ENCODE measurements around the gene ETV4. TPM values are rescaled to one million over a fixed set of nuclear protein-coding genes. Genes with fewer than 3 reads are reported as not detected.
A peak's percentile ranks its signal among the peaks of the same experiment; 100 is the strongest.

Gene ETV4
- total and polyA plus RNA-seq, 2 of the 13 experiments (the other 11 are each of a cell fraction or from before 2014, with no cell fraction given), result 128 to 330 TPM

DNA sequence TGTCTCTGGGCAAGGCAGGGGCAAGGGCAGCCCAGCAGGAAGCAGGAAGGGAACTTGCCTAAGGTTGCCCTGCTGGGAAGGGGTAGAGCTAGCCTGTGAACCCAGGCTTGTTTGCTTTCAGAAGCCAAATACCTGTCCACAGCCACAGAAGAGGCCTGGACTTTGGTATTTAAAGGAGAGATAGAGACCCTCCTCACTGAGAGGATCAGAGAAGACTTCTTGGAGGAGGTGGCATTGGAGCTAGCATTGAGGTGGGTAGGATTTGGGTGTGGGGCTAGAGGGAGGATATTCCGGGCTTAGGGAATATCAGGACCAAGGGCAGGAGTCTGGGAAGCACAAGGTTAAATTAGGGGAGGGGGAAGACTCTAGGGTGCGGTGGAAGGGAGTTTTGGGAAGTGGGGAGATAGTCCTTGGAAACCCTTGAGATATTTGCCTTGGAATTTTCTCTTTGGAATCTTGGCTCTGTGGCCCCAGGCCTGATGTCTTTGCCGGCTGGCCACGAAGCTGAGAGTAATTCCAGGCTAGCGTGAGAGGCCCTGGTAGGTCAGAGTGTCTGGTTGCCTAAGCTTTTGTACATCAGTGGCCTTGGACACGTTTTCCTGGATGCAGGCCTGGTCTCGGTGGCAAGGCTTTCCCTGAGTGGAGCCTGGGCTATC lies 13.1 kb upstream of the ETV4 start (continued):
- TF ChIP-seq ZFYVE20 (CRISPR knock-in tag; IDR thresholded peaks at IDR 0.05; ENCODE audit: borderline replicate concordance, low read depth), result no peak
- TF ChIP-seq, protein P1, sequence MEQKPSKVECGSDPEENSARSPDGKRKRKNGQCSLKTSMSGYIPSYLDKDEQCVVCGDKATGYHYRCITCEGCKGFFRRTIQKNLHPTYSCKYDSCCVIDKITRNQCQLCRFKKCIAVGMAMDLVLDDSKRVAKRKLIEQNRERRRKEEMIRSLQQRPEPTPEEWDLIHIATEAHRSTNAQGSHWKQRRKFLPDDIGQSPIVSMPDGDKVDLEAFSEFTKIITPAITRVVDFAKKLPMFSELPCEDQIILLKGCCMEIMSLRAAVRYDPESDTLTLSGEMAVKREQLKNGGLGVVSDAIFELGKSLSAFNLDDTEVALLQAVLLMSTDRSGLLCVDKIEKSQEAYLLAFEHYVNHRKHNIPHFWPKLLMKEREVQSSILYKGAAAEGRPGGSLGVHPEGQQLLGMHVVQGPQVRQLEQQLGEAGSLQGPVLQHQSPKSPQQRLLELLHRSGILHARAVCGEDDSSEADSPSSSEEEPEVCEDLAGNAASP (CRISPR knock-in tag; IDR thresholded peaks at IDR 0.05; ENCODE audit: borderline replicate concordance), result peak; percentile 40; the same call in 1 of the 2 replicates
- no peak for TF ChIP-seq ZZZ3 (CRISPR knock-in tag; IDR thresholded peaks at IDR 0.05; ENCODE audit: borderline replicate concordance)
- no peak for TF ChIP-seq RFX3 (CRISPR knock-in tag; IDR thresholded peaks at IDR 0.05)
- no peak for TF ChIP-seq ZNF205 (CRISPR knock-in tag; IDR thresholded peaks at IDR 0.05)
- TF ChIP-seq ZNF24 (IDR thresholded peaks at IDR 0.05), result no peak
- TF ChIP-seq ZNF572 (CRISPR knock-in tag; IDR thresholded peaks at IDR 0.05), result 0 out of 2 replicates have a peak, but pooled peaks have one; percentile 45
- TF ChIP-seq, protein P2, sequence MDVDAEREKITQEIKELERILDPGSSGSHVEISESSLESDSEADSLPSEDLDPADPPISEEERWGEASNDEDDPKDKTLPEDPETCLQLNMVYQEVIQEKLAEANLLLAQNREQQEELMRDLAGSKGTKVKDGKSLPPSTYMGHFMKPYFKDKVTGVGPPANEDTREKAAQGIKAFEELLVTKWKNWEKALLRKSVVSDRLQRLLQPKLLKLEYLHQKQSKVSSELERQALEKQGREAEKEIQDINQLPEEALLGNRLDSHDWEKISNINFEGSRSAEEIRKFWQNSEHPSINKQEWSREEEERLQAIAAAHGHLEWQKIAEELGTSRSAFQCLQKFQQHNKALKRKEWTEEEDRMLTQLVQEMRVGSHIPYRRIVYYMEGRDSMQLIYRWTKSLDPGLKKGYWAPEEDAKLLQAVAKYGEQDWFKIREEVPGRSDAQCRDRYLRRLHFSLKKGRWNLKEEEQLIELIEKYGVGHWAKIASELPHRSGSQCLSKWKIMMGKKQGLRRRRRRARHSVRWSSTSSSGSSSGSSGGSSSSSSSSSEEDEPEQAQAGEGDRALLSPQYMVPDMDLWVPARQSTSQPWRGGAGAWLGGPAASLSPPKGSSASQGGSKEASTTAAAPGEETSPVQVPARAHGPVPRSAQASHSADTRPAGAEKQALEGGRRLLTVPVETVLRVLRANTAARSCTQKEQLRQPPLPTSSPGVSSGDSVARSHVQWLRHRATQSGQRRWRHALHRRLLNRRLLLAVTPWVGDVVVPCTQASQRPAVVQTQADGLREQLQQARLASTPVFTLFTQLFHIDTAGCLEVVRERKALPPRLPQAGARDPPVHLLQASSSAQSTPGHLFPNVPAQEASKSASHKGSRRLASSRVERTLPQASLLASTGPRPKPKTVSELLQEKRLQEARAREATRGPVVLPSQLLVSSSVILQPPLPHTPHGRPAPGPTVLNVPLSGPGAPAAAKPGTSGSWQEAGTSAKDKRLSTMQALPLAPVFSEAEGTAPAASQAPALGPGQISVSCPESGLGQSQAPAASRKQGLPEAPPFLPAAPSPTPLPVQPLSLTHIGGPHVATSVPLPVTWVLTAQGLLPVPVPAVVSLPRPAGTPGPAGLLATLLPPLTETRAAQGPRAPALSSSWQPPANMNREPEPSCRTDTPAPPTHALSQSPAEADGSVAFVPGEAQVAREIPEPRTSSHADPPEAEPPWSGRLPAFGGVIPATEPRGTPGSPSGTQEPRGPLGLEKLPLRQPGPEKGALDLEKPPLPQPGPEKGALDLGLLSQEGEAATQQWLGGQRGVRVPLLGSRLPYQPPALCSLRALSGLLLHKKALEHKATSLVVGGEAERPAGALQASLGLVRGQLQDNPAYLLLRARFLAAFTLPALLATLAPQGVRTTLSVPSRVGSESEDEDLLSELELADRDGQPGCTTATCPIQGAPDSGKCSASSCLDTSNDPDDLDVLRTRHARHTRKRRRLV (CRISPR knock-in tag; IDR thresholded peaks at IDR 0.05), result no peak
- TF ChIP-seq SKIL (CRISPR knock-in tag; IDR thresholded peaks at IDR 0.05; ENCODE audit: borderline replicate concordance), result no peak
- TF ChIP-seq ARID5B (CRISPR knock-in tag; IDR thresholded peaks at IDR 0.05), result peak; percentile 66
- TF ChIP-seq ZNF331 (CRISPR knock-in tag; IDR thresholded peaks at IDR 0.05), result no peak
- TF ChIP-seq ZNF549 (CRISPR knock-in tag; IDR thresholded peaks at IDR 0.05), result no peak
- no peak for TF ChIP-seq ZNF746 (CRISPR knock-in tag; IDR thresholded peaks at IDR 0.05)
- TF ChIP-seq FLYWCH1 (CRISPR knock-in tag; IDR thresholded peaks at IDR 0.05), result no peak
- TF ChIP-seq BCL3 (CRISPR knock-in tag; IDR thresholded peaks at IDR 0.05), result 0 out of 2 replicates have a peak, but pooled peaks have one; percentile 31
